Effector CD4-positive, alpha-beta T cell (primary cell): Measurements from ENCODE around the gene HDGF.

Source experiments
- DNase-seq: peaks from one replicate; pipeline ENCODE4 v3.0.0-alpha.2; 2020

HDGF gene

DNA sequence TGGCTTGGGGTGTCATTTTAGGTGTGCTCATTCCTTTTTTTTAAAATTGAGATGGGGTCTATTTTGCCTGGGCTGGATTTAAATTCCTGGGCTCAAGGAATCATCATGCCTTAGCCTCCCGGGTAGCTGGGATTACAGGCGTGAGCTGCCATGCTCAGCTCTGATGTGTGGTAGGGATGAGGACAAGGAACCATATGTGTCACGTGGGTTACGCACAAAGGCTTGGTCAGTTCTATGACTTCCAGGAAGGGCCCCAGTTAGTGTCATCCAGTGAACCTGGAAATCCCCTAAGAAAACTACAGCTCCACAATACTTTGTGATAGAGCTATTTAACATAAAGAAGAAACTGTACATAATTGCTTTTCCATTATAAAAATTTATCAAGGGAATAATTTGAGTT, 29.9 kb downstream of the HDGF start:
- DNase-seq, result no peak

DNA sequence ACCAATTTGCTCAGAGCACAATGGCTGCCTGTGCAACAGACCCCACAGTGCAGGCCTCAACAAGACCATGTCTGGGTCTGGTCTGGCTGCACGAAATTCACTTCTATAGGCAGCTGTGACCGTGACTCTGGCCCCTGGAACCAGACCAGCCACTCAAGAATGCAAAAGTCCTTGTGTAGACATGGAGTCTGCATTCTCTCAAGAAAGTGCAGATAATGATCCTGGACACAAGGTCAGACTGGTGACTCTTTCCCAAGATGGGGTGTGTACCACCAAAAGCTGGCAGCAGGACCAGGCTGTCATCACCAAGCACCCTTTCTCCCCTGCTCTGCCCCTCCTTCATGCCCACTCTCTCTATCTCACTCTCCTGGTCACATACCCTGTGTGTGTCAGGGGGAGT, 30.3 kb downstream of the HDGF start:
- no peak for DNase-seq

DNA sequence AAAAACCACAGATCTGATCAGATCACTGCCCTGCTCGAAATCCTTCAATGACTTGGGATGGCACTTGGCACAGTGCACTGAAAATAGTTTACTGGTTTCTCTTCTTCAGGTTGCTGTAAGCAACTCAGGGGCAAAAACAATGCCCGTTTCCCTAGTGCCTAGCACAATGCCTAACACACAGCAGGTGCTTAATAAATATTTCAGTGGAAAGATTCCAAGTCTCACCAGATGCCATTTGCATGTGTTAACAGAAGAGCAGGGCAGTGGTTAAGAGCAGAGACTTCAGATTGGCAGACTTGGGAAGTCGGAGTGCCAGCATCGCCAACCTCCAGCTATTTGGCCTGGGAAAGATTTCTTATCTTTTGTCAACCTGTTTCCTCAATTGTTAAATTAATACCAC, 34.1 kb downstream of the HDGF start:
- no peak for DNase-seq

DNA sequence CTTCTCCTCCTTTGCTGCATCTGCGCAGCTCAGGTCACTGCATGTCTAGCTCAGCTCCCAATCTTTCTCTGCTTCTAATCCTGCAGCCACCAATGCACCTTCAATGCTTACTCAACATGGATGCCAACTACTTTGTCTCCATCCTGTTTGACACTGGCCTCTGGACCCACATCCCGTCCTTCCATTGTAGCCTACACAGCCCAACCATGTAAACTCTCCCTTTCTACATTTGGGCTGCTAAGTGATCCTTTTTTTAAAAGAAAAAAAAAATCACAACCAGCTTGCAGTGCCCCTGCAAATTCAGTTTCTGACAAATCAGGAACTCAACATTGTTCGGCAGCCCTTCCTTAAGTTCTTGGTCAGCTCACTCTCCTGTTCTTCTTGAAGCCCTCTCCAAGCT, 36.6 kb downstream of the HDGF start:
- DNase-seq, result no peak

DNA sequence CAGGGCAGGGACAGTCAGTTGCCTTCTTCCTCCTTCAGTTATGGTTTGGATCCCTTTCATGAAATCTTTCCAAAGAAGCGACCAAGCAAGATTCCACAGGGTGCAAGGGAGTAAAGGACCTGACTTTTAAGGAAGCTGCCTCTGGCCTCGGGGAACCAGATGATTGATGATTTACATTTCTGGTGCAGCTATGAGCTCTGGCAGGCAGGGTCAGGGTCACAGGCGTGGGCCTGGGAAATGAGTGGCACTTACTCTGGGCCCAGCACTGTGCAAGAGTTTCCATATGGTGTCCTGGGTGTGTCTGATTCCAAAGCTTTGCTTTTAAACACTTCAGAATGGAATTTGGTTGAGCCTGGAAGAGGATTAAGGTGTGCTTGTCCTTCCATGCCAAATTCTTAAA, 38.8 kb downstream of the HDGF start:
- no peak for DNase-seq

DNA sequence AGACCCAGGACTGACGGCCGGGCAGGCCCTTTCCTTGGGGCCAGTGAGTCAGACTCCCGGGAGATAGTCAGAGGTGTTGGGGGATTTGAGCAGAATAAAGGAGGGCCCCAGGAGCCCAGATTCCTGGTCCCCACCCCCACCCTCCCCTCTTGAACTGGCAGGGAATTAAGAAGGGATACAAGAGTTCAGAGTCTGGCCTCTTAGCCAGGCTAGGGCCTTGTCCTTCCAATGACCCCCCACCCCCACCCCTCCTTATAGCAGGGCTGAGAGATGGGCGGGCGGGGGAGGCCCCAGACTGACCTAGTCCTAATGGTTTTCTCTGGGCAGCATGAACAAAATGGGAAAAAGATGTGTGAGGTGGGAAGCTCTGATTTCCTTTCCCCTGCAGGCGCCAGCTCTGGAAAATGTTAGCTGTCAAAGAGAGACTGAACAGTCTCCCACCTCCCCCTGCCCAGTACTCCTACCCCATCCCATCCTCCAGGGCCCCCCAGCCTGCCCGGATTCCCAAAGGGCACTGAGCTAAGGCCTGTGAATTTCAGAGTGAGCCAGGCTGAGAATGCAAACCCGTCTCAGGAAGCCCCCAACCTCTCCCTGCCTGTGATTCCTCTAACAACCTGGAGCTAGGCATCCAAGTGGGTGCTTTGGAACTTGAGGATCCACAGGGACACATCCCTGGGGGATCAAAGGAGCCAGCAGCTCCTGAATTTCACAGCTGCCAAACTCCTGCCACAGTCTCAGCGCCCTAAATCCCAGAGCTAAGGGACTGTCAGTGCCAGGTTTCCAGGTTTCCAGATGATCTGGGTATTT, 40.3 kb downstream of the HDGF start:
- no peak for DNase-seq

DNA sequence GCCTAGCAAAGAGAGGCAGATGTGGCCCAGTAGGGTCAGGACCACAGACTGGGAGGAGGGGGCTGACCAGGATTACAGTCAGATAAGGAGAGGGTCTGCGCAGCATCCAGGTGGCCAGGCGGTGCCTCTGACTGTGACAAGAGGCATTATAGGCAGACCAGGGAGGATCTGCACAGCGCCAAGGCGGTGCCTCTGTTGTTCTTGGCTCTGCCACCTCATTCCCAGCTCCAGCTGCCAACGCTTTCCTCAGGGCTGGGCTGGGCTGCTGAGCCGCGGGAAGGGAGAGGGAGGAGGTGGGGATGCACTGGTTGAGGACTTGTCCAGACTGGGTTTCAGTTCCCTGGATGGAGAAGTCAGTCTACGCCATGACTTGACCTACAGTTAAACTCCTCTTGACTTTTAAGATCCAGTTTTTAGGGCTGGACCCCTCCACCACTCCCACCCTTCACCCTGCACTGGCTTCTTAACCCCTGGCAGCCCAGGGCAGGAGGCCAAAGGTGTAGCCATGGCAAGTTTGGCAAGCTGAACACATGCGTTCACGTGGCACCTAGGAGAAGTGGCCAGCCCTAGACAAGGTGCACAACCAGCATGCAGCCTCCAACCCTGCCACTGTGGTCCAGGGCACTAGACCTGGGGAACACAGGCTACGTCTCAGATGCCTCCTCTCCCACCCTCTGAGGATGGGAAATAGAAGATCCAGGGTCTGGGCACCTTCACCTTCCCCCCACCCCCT, 41.6 kb downstream of the HDGF start:
- no peak for DNase-seq

DNA sequence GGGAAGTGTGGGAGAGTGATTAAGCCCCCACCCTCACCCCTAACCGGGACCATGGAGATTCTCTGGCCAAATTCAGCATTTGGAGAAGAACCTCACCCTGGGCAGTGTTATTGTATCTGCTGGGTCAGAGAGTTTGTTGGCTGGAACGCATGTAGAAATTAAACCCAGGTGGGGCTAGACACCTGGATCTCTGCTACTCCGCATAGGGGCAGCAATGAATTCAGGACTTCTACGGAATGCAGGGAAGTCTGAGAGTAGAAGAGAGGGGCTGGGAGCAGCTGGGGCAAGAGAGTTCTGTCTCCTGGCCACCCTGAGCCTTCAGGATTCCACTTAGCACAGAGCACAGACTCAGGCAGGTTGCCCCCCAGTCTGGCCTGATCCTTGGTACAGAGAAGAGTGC, 42.4 kb downstream of the HDGF start:
- no peak for DNase-seq

DNA sequence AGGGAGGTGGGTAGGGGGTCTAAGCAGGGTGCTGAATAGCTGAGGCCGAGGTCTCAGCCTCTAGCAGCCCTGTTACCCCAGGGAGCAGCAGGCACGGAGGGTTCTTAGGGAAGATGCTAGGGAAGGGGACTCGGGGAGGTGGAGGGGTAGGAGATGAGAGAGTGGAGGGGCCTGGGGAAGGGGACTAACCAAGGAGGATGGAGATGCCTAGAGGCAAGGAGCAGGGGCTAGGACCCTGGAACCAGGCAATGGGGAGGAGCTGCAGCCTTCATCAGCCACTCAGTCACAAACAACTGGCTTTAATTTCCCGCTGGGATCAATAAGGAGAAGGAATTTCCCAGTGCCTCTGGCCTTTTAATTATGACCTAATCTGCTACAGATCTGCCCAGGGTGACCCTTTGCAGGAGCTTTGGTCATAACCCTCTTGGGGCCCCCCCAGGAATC, 43.2 kb downstream of the HDGF start:
- DNase-seq, result no peak

DNA sequence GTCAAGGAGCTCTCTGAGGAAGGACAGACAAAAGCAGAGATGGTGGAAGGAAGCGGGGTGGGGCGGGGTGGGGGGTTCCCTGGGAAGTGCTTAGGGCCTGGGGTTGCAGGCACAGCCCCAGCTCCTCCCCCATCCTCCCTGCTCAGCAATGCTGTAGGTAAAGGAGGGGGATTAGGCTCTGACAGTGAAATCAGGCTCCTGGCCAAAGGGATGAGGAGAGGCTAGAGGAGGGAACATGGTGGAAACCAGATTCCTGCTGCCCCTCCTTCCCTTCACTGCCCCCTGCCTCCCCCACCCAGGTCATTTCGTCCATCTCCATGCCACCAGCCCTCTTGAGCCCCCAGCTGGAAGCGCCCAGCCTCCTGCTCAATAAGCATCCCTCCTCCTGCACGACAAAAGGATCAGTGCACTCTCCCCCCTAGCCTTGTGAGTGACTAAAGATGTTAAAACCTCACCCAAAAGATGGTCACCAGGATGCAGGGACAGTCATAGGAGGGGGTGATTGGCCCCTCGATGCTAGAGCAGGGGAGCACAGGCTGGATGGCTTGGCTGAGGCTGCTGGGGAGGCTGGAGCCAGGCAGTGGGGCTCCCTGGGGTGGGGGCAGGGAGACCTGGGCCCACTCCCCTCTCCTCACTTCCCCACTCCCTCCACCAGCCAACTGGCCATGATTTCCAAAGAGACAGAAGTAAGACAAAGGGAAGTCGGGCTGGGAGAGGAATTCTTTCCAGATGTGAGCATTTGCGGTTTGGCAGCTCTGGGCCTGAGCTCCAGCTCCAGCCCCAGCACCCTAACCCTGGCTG, 43.9 kb downstream of the HDGF start:
- DNase-seq, result no peak

DNA sequence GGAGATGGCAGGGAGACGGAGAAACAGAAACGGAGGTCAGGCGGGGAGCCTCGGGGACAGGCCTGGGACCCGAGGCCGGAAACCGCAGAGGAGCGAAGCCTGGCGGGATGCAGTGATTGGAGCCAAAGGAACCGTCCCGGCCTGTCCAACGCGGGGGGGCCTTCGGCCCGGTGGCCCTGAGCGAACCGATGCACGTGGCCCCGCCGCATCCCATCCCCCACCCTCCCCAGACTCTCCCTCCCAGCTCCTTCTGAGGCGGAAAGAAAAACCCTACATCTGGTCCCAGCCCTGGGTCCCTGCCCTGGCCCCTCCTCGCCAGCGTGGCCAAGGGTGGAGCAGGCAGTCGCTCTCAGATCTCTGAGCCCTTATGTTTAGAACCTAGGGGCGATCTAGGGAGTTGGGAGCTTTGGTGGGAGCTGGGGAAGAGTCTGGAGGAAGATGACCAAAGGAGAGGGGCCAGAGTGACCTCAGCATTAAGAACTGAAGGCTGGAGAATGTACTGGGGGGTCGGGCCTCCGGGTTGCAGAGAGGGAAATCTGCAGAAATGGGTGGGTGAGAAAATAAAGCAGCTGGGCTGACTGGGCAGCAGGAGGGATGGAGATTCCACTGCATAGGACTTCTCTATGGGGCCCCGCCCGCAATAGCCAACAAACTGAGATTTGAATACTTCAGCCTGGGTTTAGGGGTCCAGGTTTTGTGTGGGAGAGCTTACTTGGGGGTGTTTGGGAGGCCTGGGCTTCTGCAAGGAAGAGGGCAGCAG, 44.6 kb downstream of the HDGF start:
- DNase-seq, result no peak

DNA sequence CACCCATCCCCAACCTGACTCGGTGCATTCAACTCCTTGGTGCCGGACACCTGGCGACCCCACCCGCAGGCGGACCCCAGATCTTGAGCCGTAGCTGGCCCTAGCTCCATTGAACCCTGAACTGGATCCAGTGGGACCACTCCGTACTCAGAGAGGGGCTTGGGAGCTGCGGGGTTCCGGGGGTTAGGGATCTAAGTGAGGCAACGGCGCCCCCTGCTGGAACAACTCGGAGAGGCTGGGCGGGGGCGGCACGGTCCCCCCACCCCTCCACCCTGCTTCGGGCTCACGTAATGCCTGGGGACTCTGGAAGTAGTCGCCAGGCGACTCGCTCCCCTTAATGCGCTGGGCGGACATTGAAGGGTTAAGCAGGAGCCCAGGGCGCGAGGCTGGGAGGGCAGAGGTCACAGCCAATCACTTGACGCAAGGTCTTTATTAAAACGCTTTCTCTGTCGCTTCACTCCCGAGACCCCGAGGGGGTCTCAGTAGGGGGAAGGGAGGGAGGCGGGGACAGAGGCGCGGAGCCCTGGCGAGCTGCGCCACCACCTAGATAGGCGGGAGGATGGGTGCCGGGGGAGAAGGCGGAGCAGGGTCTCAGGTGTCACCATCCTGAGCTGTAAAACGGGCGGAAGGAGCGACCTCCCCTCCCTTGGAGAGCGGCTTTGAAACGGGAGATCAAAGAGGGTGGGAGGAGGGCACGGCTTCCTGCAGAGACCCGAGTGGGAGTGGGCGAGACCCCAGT, 45.4 kb downstream of the HDGF start:
- DNase-seq, result peak; percentile 65

DNA sequence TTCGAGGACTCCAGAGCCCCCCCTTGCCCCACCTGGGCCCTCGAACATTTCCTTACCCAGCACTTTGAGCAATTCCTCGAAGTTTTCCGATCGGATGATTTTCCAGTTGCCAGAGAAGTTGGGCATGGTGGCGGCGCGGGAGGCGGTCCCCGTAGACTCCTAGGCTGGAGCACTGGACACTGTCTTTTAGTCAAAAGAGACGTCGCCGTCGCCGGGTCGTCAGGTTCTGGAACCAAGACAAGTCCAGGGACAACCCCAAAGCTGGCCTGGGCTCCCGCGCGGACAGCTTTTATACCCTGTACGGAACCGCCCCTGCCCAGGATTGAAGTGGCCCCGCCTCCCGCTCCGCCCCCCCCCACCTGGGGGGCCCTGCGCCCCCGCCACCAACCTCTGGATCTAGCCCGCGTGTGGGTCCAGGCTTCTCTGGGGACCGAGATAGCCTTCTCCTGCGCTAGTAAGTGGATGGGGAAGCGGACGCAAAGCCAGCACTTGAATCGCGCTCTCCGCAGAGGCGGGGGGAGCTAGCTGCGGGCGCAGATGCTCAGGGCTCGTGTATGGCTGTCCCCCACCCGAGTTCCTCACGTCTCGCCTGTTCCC, 46.1 kb downstream of the HDGF start, which contains the start of gene CRABP2:
Gene CRABP2 (minus strand): TSS at position 263 of the 597 bp plus-strand sequence. CDS start 137 bp downstream, at position 126.
- DNase-seq, result peak; percentile 26

DNA sequence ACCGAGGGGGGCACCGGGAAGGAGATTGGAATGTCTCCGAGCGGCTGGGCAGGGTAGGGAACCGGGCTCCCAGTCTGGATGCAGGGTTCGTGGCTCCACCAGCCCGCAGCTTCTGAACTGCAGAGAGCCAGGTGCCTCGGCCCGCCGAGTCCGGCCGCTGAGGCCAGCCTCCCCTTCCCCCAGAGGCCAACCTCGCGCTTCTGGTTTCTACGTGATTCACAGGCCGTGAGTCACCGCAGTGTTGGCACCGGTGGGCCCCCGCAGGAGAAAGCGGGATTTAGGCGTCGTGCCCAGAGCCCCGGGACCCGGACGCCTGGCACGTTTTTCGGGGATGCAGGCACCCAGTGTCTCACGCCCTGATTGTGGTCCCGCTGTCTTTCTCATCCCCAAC, 46.5 kb downstream of the HDGF start:
- no peak for DNase-seq

DNA sequence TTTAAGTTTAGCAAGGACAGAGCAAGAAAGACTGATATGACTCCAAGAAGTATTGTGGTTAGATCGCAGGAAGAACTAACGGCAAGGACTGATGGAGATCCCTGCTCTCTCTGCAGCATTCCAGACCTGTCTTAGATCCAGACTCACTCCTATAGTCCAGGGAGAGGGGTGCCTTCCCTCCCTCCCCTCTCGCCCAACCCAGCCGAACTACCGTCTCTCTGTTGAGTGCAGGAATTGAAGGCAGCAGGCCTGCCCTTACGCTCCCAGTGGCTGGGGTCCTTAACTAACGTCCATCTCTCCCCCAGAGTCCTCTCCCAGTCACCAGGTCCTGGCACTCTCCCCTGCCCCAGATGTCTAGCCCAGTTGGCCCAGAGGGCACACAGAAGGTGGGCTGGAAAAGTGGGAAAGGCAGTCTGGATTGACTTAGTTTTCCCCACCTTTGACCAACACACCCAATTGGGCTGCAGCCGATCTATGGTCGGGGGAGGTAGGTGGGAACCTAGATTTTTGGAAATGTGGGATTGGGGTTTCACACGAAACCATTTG, 47.2 kb downstream of the HDGF start:
- no peak for DNase-seq

DNA sequence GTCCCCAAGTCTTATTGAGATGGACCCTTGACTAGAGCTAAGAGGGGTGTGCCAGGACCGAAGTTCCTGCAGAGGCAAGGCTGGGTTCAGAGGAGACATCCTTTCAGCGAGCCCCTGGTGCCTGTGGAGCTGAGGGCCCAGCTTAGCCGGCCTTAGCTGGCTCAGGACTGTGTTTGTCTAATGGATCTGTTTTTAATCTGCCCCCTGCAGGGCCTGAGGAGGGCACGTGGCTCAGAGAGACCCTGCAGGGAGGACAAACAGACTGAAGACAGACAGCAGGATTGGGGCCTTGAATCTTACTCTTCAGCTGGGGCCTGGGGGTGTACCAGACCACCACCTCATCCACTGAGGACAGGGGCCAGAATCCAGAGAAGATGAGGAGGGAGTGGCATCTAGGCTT, 47.7 kb downstream of the HDGF start:
- no peak for DNase-seq

DNA sequence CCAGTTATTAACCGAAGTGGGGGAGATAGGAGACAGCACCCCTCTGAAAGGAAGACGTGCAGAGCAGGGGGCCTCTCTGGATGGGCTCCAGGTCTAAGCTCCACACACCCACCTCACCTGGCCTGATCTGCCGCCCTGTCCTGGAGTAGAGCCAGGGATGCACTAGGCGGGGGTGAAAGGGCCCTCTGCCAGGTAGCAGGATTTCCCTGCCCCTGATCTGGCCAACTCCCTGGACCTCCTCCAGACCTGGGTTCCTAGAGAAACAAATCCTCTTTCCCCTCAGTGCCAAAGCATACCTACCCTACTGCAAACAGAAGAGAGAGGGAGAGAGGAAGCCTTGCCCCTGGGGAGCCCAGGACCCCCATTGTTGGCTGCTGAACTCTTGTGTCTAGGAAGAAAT, 48.1 kb downstream of the HDGF start:
- no peak for DNase-seq

DNA sequence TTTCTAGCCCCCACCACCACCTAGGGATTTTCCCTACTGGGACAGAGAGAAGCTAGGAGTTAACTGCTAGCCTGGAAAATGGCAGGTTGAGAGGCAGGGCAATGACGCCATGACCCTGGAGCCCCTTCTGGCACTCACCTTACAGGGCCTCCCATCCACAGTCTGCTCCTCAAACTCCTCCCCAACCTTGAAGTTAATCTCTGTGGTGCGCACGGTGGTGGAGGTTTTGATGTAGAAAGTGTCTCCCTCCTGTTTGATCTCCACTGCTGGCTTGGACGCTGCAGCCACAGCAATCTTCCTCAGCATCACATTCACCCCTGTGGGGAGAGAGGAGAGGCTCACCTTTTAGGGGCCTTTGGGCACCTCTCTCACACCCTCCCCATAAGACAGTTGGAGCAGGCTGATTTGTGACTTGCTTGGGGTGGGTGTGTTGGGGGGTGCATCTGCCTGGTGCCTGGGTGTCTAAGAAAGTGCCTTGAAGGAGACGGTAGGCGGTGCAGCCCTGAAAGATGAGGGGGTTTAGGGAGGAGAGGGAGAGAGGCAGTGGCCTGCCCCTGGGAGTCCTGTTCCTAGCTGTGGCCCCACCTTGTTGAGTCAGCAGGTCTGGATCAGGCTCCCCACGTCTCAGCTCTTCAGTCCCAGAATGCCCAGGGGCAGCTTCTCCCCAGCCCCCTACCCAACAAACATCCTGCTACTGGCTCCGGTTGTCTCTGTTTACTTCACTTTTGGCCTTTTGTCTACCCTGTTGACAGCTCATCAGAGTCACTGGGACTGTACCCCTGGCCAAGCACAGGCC, 50.5 kb downstream of the HDGF start:
- no peak for DNase-seq

DNA sequence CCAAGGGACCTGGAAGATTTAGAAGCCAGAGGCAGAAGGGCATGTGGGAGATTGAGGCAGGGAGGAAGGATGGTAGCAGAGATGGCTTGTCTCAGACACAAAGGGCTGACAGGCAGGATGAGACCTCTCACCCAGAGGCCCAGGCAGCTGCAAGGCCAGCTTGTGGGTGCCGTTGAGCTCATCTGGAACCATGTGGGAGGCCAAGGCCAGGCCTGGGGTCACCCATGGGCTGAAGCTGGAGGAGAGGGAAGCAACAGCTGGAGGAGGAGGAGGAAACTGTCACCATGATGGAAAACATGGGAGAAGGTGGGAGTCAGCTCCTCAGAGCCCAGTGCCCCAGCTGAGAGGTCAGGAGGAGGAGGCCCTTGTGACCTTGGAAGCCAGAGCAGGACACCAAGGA, 52.5 kb downstream of the HDGF start:
- DNase-seq, result no peak

DNA sequence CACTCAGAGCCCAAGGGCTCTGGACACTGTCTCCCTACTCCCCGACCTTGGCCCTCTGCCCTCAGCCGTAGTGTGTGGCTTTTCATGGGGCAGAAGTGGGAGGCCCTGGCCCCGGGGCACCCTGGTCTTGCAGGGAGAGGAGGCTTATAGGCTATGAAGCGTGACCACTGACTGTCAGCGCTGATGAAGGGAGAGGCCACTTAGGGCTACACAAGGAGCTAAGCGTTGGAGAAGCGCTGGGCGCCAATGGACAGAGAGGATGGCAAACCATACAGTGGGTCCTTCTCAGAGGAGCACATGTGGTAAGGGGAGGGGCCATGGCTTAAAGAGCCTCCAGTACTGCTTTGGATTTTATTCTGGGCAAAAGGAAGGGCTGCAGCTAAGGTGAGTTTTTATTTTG, 54.0 kb downstream of the HDGF start:
- no peak for DNase-seq
